ENCODE results near the gene ACSF3. TPM values are rescaled to one million over a fixed set of nuclear protein-coding genes. Genes with fewer than 3 reads are reported as not detected.

Gene ACSF3
- total RNA-seq, 2 experiments from 2014 or later = 112 to 143 TPM

DNA sequence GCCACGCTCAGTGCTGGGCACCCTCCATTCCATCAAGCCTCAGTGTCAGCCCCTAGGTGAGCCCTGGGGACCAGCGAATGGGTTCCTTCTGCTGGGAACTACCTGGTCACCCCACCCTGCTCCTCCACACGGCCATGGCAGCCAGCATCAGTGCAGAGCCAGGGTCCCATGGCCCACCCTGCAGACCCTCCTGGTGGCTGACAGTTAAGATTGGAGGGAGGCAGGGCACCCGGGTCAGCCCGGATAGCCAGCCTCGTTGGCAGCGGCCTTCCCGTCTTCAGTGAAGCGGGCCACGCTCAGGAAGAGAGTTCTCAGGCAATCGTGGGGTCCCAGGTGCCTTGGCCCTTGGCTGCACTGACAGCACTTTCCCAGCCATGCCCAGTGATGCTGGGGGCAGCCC lies 37.1 kb upstream of the ACSF3 start:
- no peaks in the 10 kb centered on the region for H3K36me3 ChIP-seq (ENCODE audit: insufficient read depth, low read length)
- H3K4me3 ChIP-seq (ENCODE audit: low read depth, low read length, poor library complexity, severe bottlenecking) = no peak overlapping the region
- POLR2A ChIA-PET = no interaction called here
- H2AFZ ChIP-seq (ENCODE audit: low read length) = no peak overlapping the region
- BruUV-seq (replicated peaks) = no TSS peak
- no peaks in the 10 kb centered on the region for H3K79me2 ChIP-seq (ENCODE audit: insufficient read depth, low read depth, low read length)
- H3K4me1 ChIP-seq (ENCODE audit: insufficient read depth, low read length, poor library complexity, severe bottlenecking) = peaks cover 18% of the 10 kb centered on the region
- H3K27ac ChIP-seq (ENCODE audit: low read depth, low read length, poor library complexity, severe bottlenecking) = no peak overlapping the region
- intact Hi-C loops (cut with micrococcal nuclease; ENCODE audit: unreplicated experiment) = no loop called here
- H3K4me2 ChIP-seq (ENCODE audit: low read length) = no peak overlapping the region
- CTCF ChIA-PET (ENCODE audit: unreplicated experiment) = no interaction called here
- H3K9me2 ChIP-seq (ENCODE audit: insufficient read depth, low read length) = no peaks in the 10 kb centered on the region
- H4K20me1 ChIP-seq (ENCODE audit: insufficient read depth, low read length) = no peaks in the 10 kb centered on the region
- TF ChIP-seq, protein P1, sequence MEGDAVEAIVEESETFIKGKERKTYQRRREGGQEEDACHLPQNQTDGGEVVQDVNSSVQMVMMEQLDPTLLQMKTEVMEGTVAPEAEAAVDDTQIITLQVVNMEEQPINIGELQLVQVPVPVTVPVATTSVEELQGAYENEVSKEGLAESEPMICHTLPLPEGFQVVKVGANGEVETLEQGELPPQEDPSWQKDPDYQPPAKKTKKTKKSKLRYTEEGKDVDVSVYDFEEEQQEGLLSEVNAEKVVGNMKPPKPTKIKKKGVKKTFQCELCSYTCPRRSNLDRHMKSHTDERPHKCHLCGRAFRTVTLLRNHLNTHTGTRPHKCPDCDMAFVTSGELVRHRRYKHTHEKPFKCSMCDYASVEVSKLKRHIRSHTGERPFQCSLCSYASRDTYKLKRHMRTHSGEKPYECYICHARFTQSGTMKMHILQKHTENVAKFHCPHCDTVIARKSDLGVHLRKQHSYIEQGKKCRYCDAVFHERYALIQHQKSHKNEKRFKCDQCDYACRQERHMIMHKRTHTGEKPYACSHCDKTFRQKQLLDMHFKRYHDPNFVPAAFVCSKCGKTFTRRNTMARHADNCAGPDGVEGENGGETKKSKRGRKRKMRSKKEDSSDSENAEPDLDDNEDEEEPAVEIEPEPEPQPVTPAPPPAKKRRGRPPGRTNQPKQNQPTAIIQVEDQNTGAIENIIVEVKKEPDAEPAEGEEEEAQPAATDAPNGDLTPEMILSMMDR (conservative IDR thresholded peaks at IDR 0.05; ENCODE audit: low read length) = no peak
- no peak for TF ChIP-seq EZH2phosphoT487 (IDR thresholded peaks at IDR 0.05; ENCODE audit: borderline replicate concordance, low read depth, low read length)
- no peaks in the 10 kb centered on the region for H3K9me3 ChIP-seq (ENCODE audit: low read length)
- no peak for DNase-seq (ENCODE audit: low spot score)

DNA sequence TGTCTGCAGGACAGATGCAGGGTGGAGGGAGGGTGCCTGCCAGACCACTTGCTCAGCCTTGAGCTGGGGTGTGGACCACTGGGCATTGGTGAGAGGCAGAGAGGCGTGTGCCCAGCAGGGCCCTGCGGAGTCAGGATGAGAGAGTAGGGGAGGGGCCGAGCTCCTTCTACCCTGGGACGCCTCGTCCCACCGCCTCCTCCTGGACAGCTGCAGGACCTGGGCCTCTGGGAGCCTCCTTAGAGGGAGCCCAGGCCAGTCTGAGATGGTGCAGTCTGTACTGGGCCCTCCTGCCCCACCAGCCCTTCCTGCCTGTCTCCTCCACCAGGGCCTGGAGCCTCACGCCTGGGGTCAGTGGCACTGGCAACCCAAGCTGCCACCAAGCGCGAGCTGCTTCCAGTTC lies 35.9 kb upstream of the ACSF3 start:
- Histone ChIP-seq H3K4me2 (ENCODE audit: low read length) (no peak overlapping the region), H3K36me3 (ENCODE audit: insufficient read depth, low read length) (no peaks in the 10 kb centered on the region), H3K4me3 (ENCODE audit: low read depth, low read length, poor library complexity, severe bottlenecking) (no peak overlapping the region), H3K4me1 (ENCODE audit: insufficient read depth, low read length, poor library complexity, severe bottlenecking) (peaks cover 30% of the 10 kb centered on the region), H4K20me1 (ENCODE audit: insufficient read depth, low read length) (no peaks in the 10 kb centered on the region), H2AFZ (ENCODE audit: low read length) (no peak overlapping the region), H3K79me2 (ENCODE audit: insufficient read depth, low read depth, low read length) (no peaks in the 10 kb centered on the region), H3K9me3 (ENCODE audit: low read length) (no peaks in the 10 kb centered on the region), H3K9me2 (ENCODE audit: insufficient read depth, low read length) (no peaks in the 10 kb centered on the region), H3K27ac (ENCODE audit: low read depth, low read length, poor library complexity, severe bottlenecking) (no peak overlapping the region)
- intact Hi-C loops (cut with micrococcal nuclease; ENCODE audit: unreplicated experiment) = no loop called here
- ChIA-PET POLR2A (no interaction called here), CTCF (ENCODE audit: unreplicated experiment) (no interaction called here)
- DNase-seq (ENCODE audit: low spot score) = no peak
- TF ChIP-seq, protein P1 (conservative IDR thresholded peaks at IDR 0.05; ENCODE audit: low read length) = no peak
- TF ChIP-seq EZH2phosphoT487 (IDR thresholded peaks at IDR 0.05; ENCODE audit: borderline replicate concordance, low read depth, low read length) = no peak
- no TSS peak for BruUV-seq (replicated peaks)

DNA sequence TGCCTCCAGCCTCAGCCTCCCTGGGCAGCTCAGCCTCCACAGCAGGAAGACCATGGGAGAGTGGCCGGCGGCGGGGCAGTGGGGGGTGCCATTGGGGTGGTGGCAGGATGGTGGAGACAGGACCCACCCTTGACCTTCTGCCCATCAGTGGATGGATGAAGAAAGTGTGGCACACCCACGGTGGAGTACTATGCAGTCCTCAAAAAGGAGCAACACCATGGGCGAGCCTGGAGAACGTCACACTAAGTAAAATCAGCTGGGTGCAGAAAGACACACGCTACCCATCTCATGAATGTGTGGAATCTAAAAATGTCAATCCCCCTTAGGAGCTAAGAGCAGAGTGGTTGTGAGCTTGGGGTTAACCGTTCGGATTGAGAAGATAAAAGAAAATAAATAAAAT lies 34.8 kb upstream of the ACSF3 start:
- TF ChIP-seq, protein P1 (conservative IDR thresholded peaks at IDR 0.05; ENCODE audit: low read length) = no peak
- TF ChIP-seq EZH2phosphoT487 (IDR thresholded peaks at IDR 0.05; ENCODE audit: borderline replicate concordance, low read depth, low read length) = no peak
- H3K36me3 ChIP-seq (ENCODE audit: insufficient read depth, low read length) = no peaks in the 10 kb centered on the region
- no TSS peak for BruUV-seq (replicated peaks)
- ChIA-PET CTCF (ENCODE audit: unreplicated experiment) (interaction anchor here (0.6 kb wide), 1 partner anchor 97 kb away, joined by 3 read pairs; no protein-coding TSS in a partner anchor), POLR2A (no interaction called here)
- H3K4me3 ChIP-seq (ENCODE audit: low read depth, low read length, poor library complexity, severe bottlenecking) = no peak overlapping the region
- H3K4me2 ChIP-seq (ENCODE audit: low read length) = no peak overlapping the region
- no peaks in the 10 kb centered on the region for H3K9me2 ChIP-seq (ENCODE audit: insufficient read depth, low read length)
- H2AFZ ChIP-seq (ENCODE audit: low read length) = no peak overlapping the region
- no peaks in the 10 kb centered on the region for H3K9me3 ChIP-seq (ENCODE audit: low read length)
- no peaks in the 10 kb centered on the region for H3K79me2 ChIP-seq (ENCODE audit: insufficient read depth, low read depth, low read length)
- H3K4me1 ChIP-seq (ENCODE audit: insufficient read depth, low read length, poor library complexity, severe bottlenecking) = peaks cover 40% of the 10 kb centered on the region
- intact Hi-C loops (cut with micrococcal nuclease; ENCODE audit: unreplicated experiment) = no loop called here
- H3K27ac ChIP-seq (ENCODE audit: low read depth, low read length, poor library complexity, severe bottlenecking) = no peak overlapping the region
- DNase-seq (ENCODE audit: low spot score) = no peak
- no peaks in the 10 kb centered on the region for H4K20me1 ChIP-seq (ENCODE audit: insufficient read depth, low read length)
